ENCODE results near the gene OVCA2. TPM values are rescaled to one million over a fixed set of nuclear protein-coding genes. Genes with fewer than 3 reads are reported as not detected.

OVCA2 gene
- total RNA-seq, 4 donors from 2014 or later: 36.6 to 51.5 (median 42.7) TPM

GRCh38 chr17:2020721-2021120, 21.1 kb upstream of the OVCA2 start:
- TF ChIP-seq POLR2AphosphoS5 (IDR thresholded peaks at IDR 0.05) (no peak), CTCF (IDR thresholded peaks at IDR 0.05) (no peak), EP300 (IDR thresholded peaks at IDR 0.05) (no peak), POLR2A (IDR thresholded peaks at IDR 0.05) (no peak)
- Histone ChIP-seq H3K27ac (no peak overlapping the region), H3K4me3 (no peak overlapping the region), H3K4me1 (peaks cover 51% of the 10 kb centered on the region), H3K36me3 (no peaks in the 10 kb centered on the region), H3K9me3 (no peaks in the 10 kb centered on the region), H3K27me3 (no peaks in the 10 kb centered on the region)
- no peak for DNase-seq (ENCODE audit: low spot score in 2 of 2)
- WGBS: 70% methylated on average over 8 of the region's 8 CpGs

- H3K4me1 ChIP-seq: peaks cover 48% of the 10 kb centered on the region
- TF ChIP-seq POLR2AphosphoS5 (IDR thresholded peaks at IDR 0.05) (no peak), EP300 (IDR thresholded peaks at IDR 0.05) (no peak), POLR2A (IDR thresholded peaks at IDR 0.05) (no peak), CTCF (IDR thresholded peaks at IDR 0.05) (no peak)
- no peaks in the 10 kb centered on the region for H3K27me3 ChIP-seq
- no peak overlapping the region for H3K4me3 ChIP-seq
- no peaks in the 10 kb centered on the region for H3K36me3 ChIP-seq
- DNase-seq (ENCODE audit: low spot score in 2 of 2): no peak
- H3K27ac ChIP-seq: no peak overlapping the region
- WGBS: 67% methylated on average over 15 of the region's 15 CpGs
- no peaks in the 10 kb centered on the region for H3K9me3 ChIP-seq
Observed at GRCh38 chr17:2022647-2023240, 19.1 kb upstream of the OVCA2 start.

- no peak overlapping the region for H3K27ac ChIP-seq
- H3K27me3 ChIP-seq: no peaks in the 10 kb centered on the region
- H3K4me1 ChIP-seq: peaks cover 53% of the 10 kb centered on the region
Observed at GRCh38 chr17:2023256-2023655, 18.6 kb upstream of the OVCA2 start.

GRCh38 chr17:2023692-2024571, 17.9 kb upstream of the OVCA2 start:
- TF ChIP-seq CTCF (IDR thresholded peaks at IDR 0.05): no peak
- no peak for TF ChIP-seq POLR2AphosphoS5 (IDR thresholded peaks at IDR 0.05)
- no peak for TF ChIP-seq POLR2A (IDR thresholded peaks at IDR 0.05)
- TF ChIP-seq EP300 (IDR thresholded peaks at IDR 0.05): no peak
- Histone ChIP-seq H3K27me3 (no peaks in the 10 kb centered on the region), H3K36me3 (no peaks in the 10 kb centered on the region), H3K4me3 (peak overlapping the region; percentile 74), H3K4me1 (peaks cover 50% of the 10 kb centered on the region), H3K27ac (peak overlapping the region; percentile 43), H3K9me3 (no peaks in the 10 kb centered on the region)
- DNase-seq (ENCODE audit: low spot score in 2 of 2): peak in 1 of 2 donors; percentile 84
- WGBS: 5% methylated on average over 10 of the region's 85 CpGs

More at GRCh38 chr17:2023256-2023655, 18.6 kb upstream of the OVCA2 start:
- TF ChIP-seq POLR2A (IDR thresholded peaks at IDR 0.05) (no peak), EP300 (IDR thresholded peaks at IDR 0.05) (no peak), CTCF (IDR thresholded peaks at IDR 0.05) (no peak), POLR2AphosphoS5 (IDR thresholded peaks at IDR 0.05) (no peak)
- DNase-seq (ENCODE audit: low spot score in 2 of 2): no peak
- Histone ChIP-seq H3K4me3 (peak overlapping the region; percentile 74), H3K9me3 (no peaks in the 10 kb centered on the region), H3K36me3 (no peaks in the 10 kb centered on the region)
- 56% methylated on average over 14 of the region's 16 CpGs for WGBS

GRCh38 chr17:2024572-2025219, 17.1 kb upstream of the OVCA2 start:
- Histone ChIP-seq H3K4me1 (peaks cover 50% of the 10 kb centered on the region), H3K27me3 (no peaks in the 10 kb centered on the region), H3K27ac (peak overlapping the region; percentile 43), H3K4me3 (peak overlapping the region; percentile 74), H3K36me3 (no peaks in the 10 kb centered on the region), H3K9me3 (no peaks in the 10 kb centered on the region)
- TF ChIP-seq POLR2AphosphoS5 (IDR thresholded peaks at IDR 0.05) (no peak), POLR2A (IDR thresholded peaks at IDR 0.05) (no peak), CTCF (IDR thresholded peaks at IDR 0.05) (no peak), EP300 (IDR thresholded peaks at IDR 0.05) (no peak)
- DNase-seq (ENCODE audit: low spot score in 2 of 2): peak in 1 of 2 donors; percentile 66
- 0% methylated on average over 28 of the region's 73 CpGs for WGBS

All from suprapubic skin (tissue), 4 donors.